Measurements from ENCODE around the gene LRRC8B.
"Not testable (repeated sequence)": the region's sequence is repeated elsewhere in the genome, so short reads cannot be mapped to it uniquely, and the experiment has no call there.

The LRRC8B gene

GRCh38 chr1:89524369-89525168 lies at the start of gene LRRC8B:
Gene LRRC8B (plus strand): TSS chr1:89524829. CDS start chr1:89582651, 57,822 bp downstream.
- DNase-seq, result no peak

GRCh38 chr1:89475269-89475668 lies 49.4 kb upstream of the LRRC8B start:
- DNase-seq, result no peak

- no peak for DNase-seq
Observed at GRCh38 chr1:89476072-89476471, 48.6 kb upstream of the LRRC8B start.

- DNase-seq, result peak; percentile 25
Observed at GRCh38 chr1:89483010-89483756, 41.4 kb upstream of the LRRC8B start.

- no peak for DNase-seq
Observed at GRCh38 chr1:89483757-89484077, 40.9 kb upstream of the LRRC8B start.

GRCh38 chr1:89484092-89485038 lies 40.3 kb upstream of the LRRC8B start:
- no peak for DNase-seq

GRCh38 chr1:89487972-89488371 lies 36.7 kb upstream of the LRRC8B start:
- no peak for DNase-seq

GRCh38 chr1:89489047-89489729 lies 35.4 kb upstream of the LRRC8B start:
- DNase-seq, result no peak

GRCh38 chr1:89490389-89490788 lies 34.2 kb upstream of the LRRC8B start:
- DNase-seq, result no peak

- no peak for DNase-seq
Observed at GRCh38 chr1:89499320-89499719, 25.3 kb upstream of the LRRC8B start.

GRCh38 chr1:89502042-89502441 lies 22.6 kb upstream of the LRRC8B start:
- no peak for DNase-seq

GRCh38 chr1:89502895-89503294 lies 21.7 kb upstream of the LRRC8B start:
- DNase-seq, result no peak

GRCh38 chr1:89503690-89504089 lies 20.9 kb upstream of the LRRC8B start:
- DNase-seq, result no peak

- not testable (repeated sequence) for DNase-seq
Observed at GRCh38 chr1:89510061-89510460, 14.6 kb upstream of the LRRC8B start.

GRCh38 chr1:89512996-89513720 lies 11.5 kb upstream of the LRRC8B start:
- no peak for DNase-seq

- no peak for DNase-seq
Observed at GRCh38 chr1:89516055-89516454, 8.6 kb upstream of the LRRC8B start.

GRCh38 chr1:89518221-89518631 lies 6.4 kb upstream of the LRRC8B start:
- no peak for DNase-seq

GRCh38 chr1:89519779-89520358 lies 4.8 kb upstream of the LRRC8B start:
- no peak for DNase-seq

- DNase-seq, result not testable (repeated sequence)
Observed at GRCh38 chr1:89521977-89522376, 2.7 kb upstream of the LRRC8B start.

GRCh38 chr1:89523572-89524368 lies 859 bp upstream of the LRRC8B start:
- peak; percentile 54 for DNase-seq

Measured in NCI-H1417 treated with DMSO at 0.1 percent for 48 hours (cell line).